ENCODE data around the gene SPOCD1. TPM values are rescaled to one million over a fixed set of nuclear protein-coding genes. Genes with fewer than 3 reads are reported as not detected.

SPOCD1 gene
- total and polyA plus RNA-seq, 11 donors, result 0.19 to 2.9 (median 0.41) TPM; not detected in 5

DNA sequence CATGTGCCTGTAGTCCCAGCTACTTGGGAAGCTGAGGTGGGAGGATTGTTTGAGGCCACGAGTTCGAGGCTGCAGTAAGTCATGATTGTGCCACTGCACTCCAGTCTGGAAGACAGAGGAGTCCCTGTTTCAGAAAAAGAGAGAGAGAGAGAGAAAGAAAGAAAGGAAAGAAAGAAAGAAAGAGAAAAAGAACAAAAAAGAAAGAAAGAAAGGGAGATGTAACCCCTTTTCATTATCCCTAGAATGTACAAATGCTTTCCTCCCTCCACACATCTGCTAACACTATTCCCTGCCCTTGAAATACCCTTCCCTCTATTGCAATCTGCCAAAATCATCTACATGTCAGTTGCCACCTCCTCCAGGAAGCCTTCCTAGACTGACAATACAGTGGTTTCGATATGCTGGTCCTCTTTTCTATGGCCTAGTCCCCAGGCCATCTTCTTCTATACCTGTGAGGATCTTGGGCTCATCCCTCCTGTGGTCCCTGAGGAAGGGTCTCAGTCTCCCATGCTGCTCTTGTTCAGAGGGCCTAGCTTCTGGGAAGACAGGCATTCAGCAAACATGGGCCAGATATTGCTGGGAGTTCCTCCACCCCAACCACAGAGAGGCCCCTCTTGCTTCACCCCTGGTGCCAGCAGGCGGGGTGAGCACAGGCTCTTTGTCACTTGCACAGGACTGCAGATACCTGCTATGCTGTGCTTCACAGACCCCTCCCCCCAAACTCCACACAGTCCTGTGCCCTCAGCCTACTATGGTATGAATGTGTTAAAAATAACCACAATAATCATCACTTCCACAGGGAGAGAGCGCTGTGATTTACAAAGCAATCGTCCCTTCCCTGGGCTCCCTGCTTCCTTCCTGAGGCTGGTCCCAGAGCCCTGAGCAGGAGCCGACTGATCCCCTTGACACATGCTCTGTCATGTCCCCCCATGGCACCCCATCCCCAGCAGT, 65.8 kb downstream of the SPOCD1 start:
- peak overlapping the region in 2 of 12 donors; percentile 24 to 57 for H3K27ac ChIP-seq
- intact Hi-C loops (cut with DNase I), result loop anchor here in 4 of 10 donors (5.0 to 10.0 kb wide), 4 partner anchors 37 to 88 kb away; no protein-coding TSS in a partner anchor
- H3K27me3 ChIP-seq, result no peaks in the 10 kb centered on the region
- H3K36me3 ChIP-seq, result no peaks in the 10 kb centered on the region
- no peaks in the 10 kb centered on the region for H3K9me3 ChIP-seq
- no peak for DNase-seq
- 55 to 71% (median 60%) methylated on average over 7 of the region's 7 CpGs for WGBS, 4 donors
- no peak for ATAC-seq
- H3K4me1 ChIP-seq, result peaks cover 0 to 81% (median 41%) of the 10 kb centered on the region in 12 donors
- TF ChIP-seq, protein P1, sequence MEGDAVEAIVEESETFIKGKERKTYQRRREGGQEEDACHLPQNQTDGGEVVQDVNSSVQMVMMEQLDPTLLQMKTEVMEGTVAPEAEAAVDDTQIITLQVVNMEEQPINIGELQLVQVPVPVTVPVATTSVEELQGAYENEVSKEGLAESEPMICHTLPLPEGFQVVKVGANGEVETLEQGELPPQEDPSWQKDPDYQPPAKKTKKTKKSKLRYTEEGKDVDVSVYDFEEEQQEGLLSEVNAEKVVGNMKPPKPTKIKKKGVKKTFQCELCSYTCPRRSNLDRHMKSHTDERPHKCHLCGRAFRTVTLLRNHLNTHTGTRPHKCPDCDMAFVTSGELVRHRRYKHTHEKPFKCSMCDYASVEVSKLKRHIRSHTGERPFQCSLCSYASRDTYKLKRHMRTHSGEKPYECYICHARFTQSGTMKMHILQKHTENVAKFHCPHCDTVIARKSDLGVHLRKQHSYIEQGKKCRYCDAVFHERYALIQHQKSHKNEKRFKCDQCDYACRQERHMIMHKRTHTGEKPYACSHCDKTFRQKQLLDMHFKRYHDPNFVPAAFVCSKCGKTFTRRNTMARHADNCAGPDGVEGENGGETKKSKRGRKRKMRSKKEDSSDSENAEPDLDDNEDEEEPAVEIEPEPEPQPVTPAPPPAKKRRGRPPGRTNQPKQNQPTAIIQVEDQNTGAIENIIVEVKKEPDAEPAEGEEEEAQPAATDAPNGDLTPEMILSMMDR (IDR thresholded peaks at IDR 0.05), result no peak
- TF ChIP-seq POLR2A (IDR thresholded peaks at IDR 0.05), result no peak
- H3K4me3 ChIP-seq, result no peak overlapping the region

DNA sequence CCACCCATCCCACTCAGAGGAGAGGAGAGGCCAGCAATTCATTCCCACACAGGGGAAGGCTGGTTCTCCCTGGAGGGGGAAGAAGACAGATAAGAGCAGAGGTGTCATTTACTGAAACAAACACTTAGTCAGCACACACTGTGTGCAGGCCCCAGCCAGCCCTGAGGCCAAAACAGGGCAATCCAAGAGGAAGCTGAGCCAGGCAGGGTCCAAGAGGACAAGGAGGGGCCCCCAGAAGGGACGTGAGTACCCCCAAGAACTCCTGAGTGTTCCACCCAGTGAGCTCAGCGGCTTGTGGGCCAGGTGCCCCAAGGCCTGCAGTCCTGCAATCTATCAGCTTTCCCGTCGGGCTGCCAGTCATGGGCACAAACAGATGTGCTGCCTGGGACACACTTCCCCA, 67.5 kb downstream of the SPOCD1 start:
- Histone ChIP-seq H3K4me3 (no peak overlapping the region), H3K9me3 (no peaks in the 10 kb centered on the region), H3K27me3 (no peaks in the 10 kb centered on the region), H3K27ac (peak overlapping the region in 1 of 12 donors; percentile 17), H3K36me3 (no peaks in the 10 kb centered on the region), H3K4me1 (peaks cover 0 to 67% (median 30%) of the 10 kb centered on the region in 12 donors)
- DNase-seq, result peak in 1 of 5 donors; percentile 54
- TF ChIP-seq, protein P1 (IDR thresholded peaks at IDR 0.05), result no peak
- TF ChIP-seq POLR2A (IDR thresholded peaks at IDR 0.05), result no peak
- WGBS, 4 donors, result 44 to 62% (median 53%) methylated on average over 4 of the region's 4 CpGs
- intact Hi-C loops (cut with DNase I), result loop anchor here in 4 of 10 donors (5.0 to 10.0 kb wide), 4 partner anchors 39 to 86 kb away; no protein-coding TSS in a partner anchor
- ATAC-seq, result peak; percentile 14 to 29 (median 22)

DNA sequence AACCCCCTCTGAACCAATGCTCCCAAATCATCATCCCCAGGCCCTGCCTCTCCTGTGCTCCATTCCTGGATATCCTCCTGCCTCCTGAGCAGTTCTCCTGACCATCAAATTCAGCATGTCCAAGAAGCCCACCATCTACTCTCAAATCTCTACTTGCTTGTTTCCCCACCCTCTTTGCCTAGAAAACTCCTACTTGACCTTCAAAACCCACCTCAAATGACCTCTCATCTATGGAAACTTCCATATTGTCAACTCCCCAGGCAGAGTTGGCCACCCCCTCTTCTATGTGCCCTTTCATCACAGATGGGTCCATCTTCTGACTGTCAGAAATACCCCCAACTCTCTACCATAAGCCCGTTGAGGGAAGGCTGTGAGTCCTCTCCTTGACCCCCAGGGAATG, 68.5 kb downstream of the SPOCD1 start:
- WGBS, 4 donors, result 73 to 86% (median 86%) methylated on average over 1 of the region's 1 CpG
- no peak overlapping the region for H3K4me3 ChIP-seq
- TF ChIP-seq POLR2A (IDR thresholded peaks at IDR 0.05), result no peak
- TF ChIP-seq, protein P1 (IDR thresholded peaks at IDR 0.05), result no peak
- H3K27me3 ChIP-seq, result no peaks in the 10 kb centered on the region
- DNase-seq, result no peak
- H3K27ac ChIP-seq, result no peak overlapping the region
- no peak for ATAC-seq
- peaks cover 0 to 57% (median 23%) of the 10 kb centered on the region in 12 donors for H3K4me1 ChIP-seq
- intact Hi-C loops (cut with DNase I), result loop anchor here in 4 of 10 donors (2.0 to 10.0 kb wide), 5 partner anchors 40 to 85 kb away; no protein-coding TSS in a partner anchor
- no peaks in the 10 kb centered on the region for H3K9me3 ChIP-seq
- H3K36me3 ChIP-seq, result no peaks in the 10 kb centered on the region

DNA sequence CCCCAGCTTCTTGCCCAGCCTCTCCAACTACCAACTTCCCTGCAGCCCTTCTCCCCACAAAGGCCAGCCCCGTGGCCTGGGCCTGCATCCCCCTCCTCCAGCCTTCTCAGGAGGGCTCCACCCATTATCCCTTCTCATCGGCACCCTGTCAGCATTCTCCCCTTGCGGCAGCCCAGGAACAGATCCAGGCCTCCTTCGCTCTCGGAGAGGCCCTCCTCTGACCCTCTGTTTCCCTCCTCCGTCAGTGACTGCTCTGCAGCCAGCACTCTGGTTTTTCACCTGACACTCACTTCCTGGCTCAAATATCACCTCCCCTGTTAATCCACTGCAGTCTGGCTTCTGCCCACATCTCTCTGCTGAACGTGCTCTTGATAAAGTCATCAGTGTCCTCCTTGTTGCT, 69.1 kb downstream of the SPOCD1 start:
- intact Hi-C loops (cut with DNase I), result loop anchor here in 5 of 10 donors (1.0 to 10.0 kb wide), 6 partner anchors 41 to 84 kb away; no protein-coding TSS in a partner anchor
- Histone ChIP-seq H3K4me3 (no peak overlapping the region), H3K27me3 (no peaks in the 10 kb centered on the region), H3K27ac (no peak overlapping the region), H3K9me3 (no peaks in the 10 kb centered on the region), H3K4me1 (peaks cover 0 to 51% (median 18%) of the 10 kb centered on the region in 12 donors), H3K36me3 (no peaks in the 10 kb centered on the region)
- WGBS, 4 donors, result 29 to 46% (median 44%) methylated on average over 7 of the region's 7 CpGs
- TF ChIP-seq, protein P1 (IDR thresholded peaks at IDR 0.05), result no peak
- TF ChIP-seq POLR2A (IDR thresholded peaks at IDR 0.05), result no peak
- ATAC-seq (peak in 2 of 4 donors; percentile 47 to 57), DNase-seq (no peak)

All from heart left ventricle (tissue), 16 donors.